Neuronal stem cell (in vitro differentiated cells): ENCODE results near the gene PRUNE2.

Experiments
- DNase-seq: peaks from one replicate; pipeline ENCODE4 v3.0.0-alpha.2; 2013; ENCODE audit warnings: low spot score
- H2AFZ ChIP-seq: one replicate; pipeline ENCODE4 v1.6.1; 2013; ENCODE audit warnings: mild to moderate bottlenecking, low read length, inconsistent platforms
- H2AK5ac ChIP-seq: 2 replicates; pipeline ENCODE4 v1.6.1; 2013; ENCODE audit warnings: low read depth, mild to moderate bottlenecking, inconsistent platforms, low read length, moderate library complexity, mixed read lengths
- H2BK120ac ChIP-seq: 2 replicates; pipeline ENCODE4 v1.6.1; 2013; ENCODE audit warnings: low read depth, mild to moderate bottlenecking, inconsistent platforms, low read length, moderate library complexity, mixed read lengths
- H2BK12ac ChIP-seq: one replicate; pipeline ENCODE4 v1.6.1; 2013; ENCODE audit warnings: low read length, inconsistent platforms
- H2BK15ac ChIP-seq: 2 replicates; pipeline ENCODE4 v1.6.1; 2013; ENCODE audit warnings: mild to moderate bottlenecking, low read length, inconsistent platforms, mixed read lengths
- H2BK5ac ChIP-seq: one replicate; pipeline ENCODE4 v1.6.1; 2013; ENCODE audit warnings: inconsistent platforms, mild to moderate bottlenecking, low read length, moderate library complexity
- H3K14ac ChIP-seq: one replicate; pipeline ENCODE4 v1.6.1; 2013; ENCODE audit warnings: low read length, inconsistent platforms
- H3K18ac ChIP-seq: 2 replicates; pipeline ENCODE4 v1.6.1; 2013; ENCODE audit warnings: low read length, inconsistent platforms
- H3K23ac ChIP-seq: 2 replicates; pipeline ENCODE4 v1.6.1; 2013; ENCODE audit warnings: low read depth, mild to moderate bottlenecking, mixed read lengths, low read length, inconsistent platforms; ENCODE audit not compliant: poor library complexity
- H3K27ac ChIP-seq: replicated peaks from 3 replicates; pipeline ENCODE4 v1.5.1; 2013; ENCODE audit warnings: low read length, inconsistent platforms
- H3K27me3 ChIP-seq, 3 experiments: 2 replicates each; pipeline ENCODE4 v1.6.1; 2013; ENCODE audit warnings: low read length in 3 of 3, mild to moderate bottlenecking in 2 of 3, inconsistent platforms in 1 of 3, low read depth in 1 of 3, mixed read lengths in 1 of 3, moderate library complexity in 1 of 3; ENCODE audit not compliant: control insufficient read depth in 3 of 3, insufficient read depth in 3 of 3
- H3K36me3 ChIP-seq, 2 donors: replicated peaks in 1 of 2; 2 replicates each; pipeline ENCODE4 v1.6.1; 2013; ENCODE audit warnings: low read length in 2 of 2; ENCODE audit not compliant: control insufficient read depth in 2 of 2, insufficient read depth in 2 of 2
- H3K4ac ChIP-seq: 2 replicates; pipeline ENCODE4 v1.6.1; 2013; ENCODE audit warnings: inconsistent platforms, mild to moderate bottlenecking, low read length, moderate library complexity
- H3K4me1 ChIP-seq, 2 donors: 1 replicate in 1 of 2; 2 replicates in 1 of 2; pipeline ENCODE4 v1.6.1; 2013; ENCODE audit warnings: low read length in 2 of 2, low read depth in 1 of 2; ENCODE audit not compliant: control insufficient read depth in 2 of 2, insufficient read depth in 1 of 2
- H3K4me2 ChIP-seq: one replicate; pipeline ENCODE4 v1.6.1; 2013; ENCODE audit warnings: mild to moderate bottlenecking, low read length, inconsistent platforms; ENCODE audit not compliant: insufficient read depth, poor library complexity, severe bottlenecking
- H3K4me3 ChIP-seq, 2 donors: 2 replicates each; pipeline ENCODE4 v1.5.1; 2013; ENCODE audit warnings: low read length in 2 of 2, mild to moderate bottlenecking in 2 of 2, inconsistent platforms in 1 of 2, moderate library complexity in 1 of 2
- H3K79me1 ChIP-seq: one replicate; pipeline ENCODE4 v1.6.1; 2013; ENCODE audit warnings: low read depth, mild to moderate bottlenecking, inconsistent platforms, low read length, moderate library complexity
- H3K9ac ChIP-seq: one replicate; pipeline ENCODE4 v1.6.1; 2013; ENCODE audit warnings: mild to moderate bottlenecking, low read depth, low read length, inconsistent platforms; ENCODE audit not compliant: poor library complexity
- H3K9me3 ChIP-seq, 2 donors: replicated peaks in 1 of 2; 2 replicates each; pipeline versions ENCODE3 to v1.6.1; 2013; ENCODE audit warnings: low read length in 2 of 2, mild to moderate bottlenecking in 2 of 2, inconsistent platforms in 1 of 2, low read depth in 1 of 2, mixed read lengths in 1 of 2, moderate library complexity in 1 of 2; ENCODE audit not compliant: control insufficient read depth in 2 of 2, insufficient read depth in 1 of 2
- H4K8ac ChIP-seq: one replicate; pipeline ENCODE4 v1.6.1; 2013; ENCODE audit warnings: low read depth, mild to moderate bottlenecking, inconsistent platforms, low read length, moderate library complexity
- H4K91ac ChIP-seq: one replicate; pipeline ENCODE4 v1.6.1; 2013; ENCODE audit warnings: low read length, low read depth, mild to moderate bottlenecking, inconsistent platforms; ENCODE audit not compliant: poor library complexity
- WGBS, 2 donors: extraction: QIAGEN DNeasy Blood & Tissue Kit; methylation state at CpG; one replicate each; pipeline ENCODE4 v1.1.7; 2013; ENCODE audit warnings: missing lambda C conversion rate in 2 of 2, mixed read lengths in 1 of 2; ENCODE audit not compliant: insufficient read length in 2 of 2, insufficient replicate concordance in 1 of 2; ENCODE audit errors: extremely low coverage in 2 of 2; 5-methylcytosine and 5-hydroxymethylcytosine counted together

Gene PRUNE2

GRCh38 chr9:76609285-76610010 lies 296.5 kb downstream of the PRUNE2 start:
- Histone ChIP-seq H3K4me3 (no peak overlapping the region), H4K91ac (no peak overlapping the region), H3K14ac (no peak overlapping the region), H3K23ac (no peak overlapping the region), H2AK5ac (no peak overlapping the region), H2BK15ac (no peak overlapping the region), H3K27me3 (no peaks in the 10 kb centered on the region), H4K8ac (no peak overlapping the region), H3K9me3 (no peaks in the 10 kb centered on the region), H3K4me2 (no peak overlapping the region), H3K9ac (no peak overlapping the region), H3K18ac (no peak overlapping the region), H2BK5ac (no peak overlapping the region), H2AFZ (no peak overlapping the region), H3K36me3 (no peaks in the 10 kb centered on the region), H2BK12ac (no peak overlapping the region), H3K4ac (no peak overlapping the region), H2BK120ac (no peak overlapping the region), H3K79me1 (no peaks in the 10 kb centered on the region), H3K27ac (no peak overlapping the region), H3K4me1 (peaks cover 0 to 12% of the 10 kb centered on the region in 2 donors)
- DNase-seq = no peak
- no CpG with 5 or more reads among the region's 6 CpGs for WGBS, 2 donors

- Histone ChIP-seq H3K4me1 (peaks cover 0 to 12% of the 10 kb centered on the region in 2 donors), H3K4me3 (no peak overlapping the region), H3K4me2 (no peak overlapping the region), H3K27me3 (no peaks in the 10 kb centered on the region), H4K8ac (no peak overlapping the region), H3K14ac (no peak overlapping the region), H3K79me1 (no peaks in the 10 kb centered on the region), H3K36me3 (no peaks in the 10 kb centered on the region), H3K23ac (no peak overlapping the region), H2BK15ac (no peak overlapping the region), H3K27ac (no peak overlapping the region), H2BK12ac (no peak overlapping the region), H3K9me3 (no peaks in the 10 kb centered on the region), H4K91ac (no peak overlapping the region), H3K18ac (no peak overlapping the region), H2BK120ac (no peak overlapping the region), H3K9ac (no peak overlapping the region), H2AFZ (no peak overlapping the region), H2AK5ac (no peak overlapping the region), H2BK5ac (no peak overlapping the region), H3K4ac (no peak overlapping the region)
- no peak for DNase-seq
- no CpG with 5 or more reads among the region's 4 CpGs for WGBS, 2 donors
Measured at GRCh38 chr9:76608575-76609273, 297.2 kb downstream of the PRUNE2 start.

DNA sequence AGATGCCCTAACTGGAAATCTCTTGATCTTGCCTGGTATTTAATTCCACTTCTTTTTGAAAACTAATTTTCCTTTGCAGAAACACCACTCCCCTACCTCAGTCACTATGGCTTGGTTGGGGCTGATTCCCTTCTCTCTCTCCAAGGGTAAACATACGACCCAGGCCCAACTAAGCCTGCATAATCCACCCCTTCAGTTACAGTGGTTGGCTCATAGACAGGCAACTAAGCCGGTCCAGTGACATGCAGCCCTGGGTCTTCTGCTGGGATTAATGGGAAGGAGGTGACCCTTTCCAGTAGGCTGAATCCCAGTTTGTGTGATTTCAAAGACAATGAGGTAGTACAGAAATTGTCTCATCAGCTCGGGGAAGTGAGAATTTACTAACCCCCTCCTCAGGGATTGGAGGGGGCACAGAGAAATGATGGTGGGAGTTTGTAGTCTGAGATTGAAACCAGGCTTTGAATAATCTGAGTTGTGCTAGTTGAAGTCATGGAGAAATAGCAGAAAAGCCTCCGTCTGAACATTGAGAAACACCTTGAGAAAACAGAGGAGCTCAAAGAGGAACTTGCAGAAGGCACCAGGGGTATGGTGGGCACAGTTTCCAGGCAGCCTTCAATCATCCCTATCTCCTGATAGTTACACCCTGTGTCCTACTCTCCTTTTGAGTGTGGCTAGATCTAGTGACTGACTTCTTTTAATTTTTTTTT lies 298.0 kb downstream of the PRUNE2 start:
- no peak for DNase-seq
- H4K91ac ChIP-seq = no peak overlapping the region
- no peak overlapping the region for H2BK120ac ChIP-seq
- H2AK5ac ChIP-seq = no peak overlapping the region
- H3K36me3 ChIP-seq = no peaks in the 10 kb centered on the region
- no peak overlapping the region for H4K8ac ChIP-seq
- no peaks in the 10 kb centered on the region for H3K9me3 ChIP-seq
- no peaks in the 10 kb centered on the region for H3K79me1 ChIP-seq
- H3K14ac ChIP-seq = no peak overlapping the region
- no peak overlapping the region for H2BK15ac ChIP-seq
- no peak overlapping the region for H3K4me3 ChIP-seq
- H3K27me3 ChIP-seq = no peaks in the 10 kb centered on the region
- WGBS, 2 donors = no CpG with 5 or more reads among the region's 4 CpGs
- H3K4ac ChIP-seq = no peak overlapping the region
- H3K9ac ChIP-seq = no peak overlapping the region
- no peak overlapping the region for H2AFZ ChIP-seq
- no peak overlapping the region for H3K23ac ChIP-seq
- no peak overlapping the region for H3K4me2 ChIP-seq
- H3K18ac ChIP-seq = no peak overlapping the region
- no peak overlapping the region for H2BK12ac ChIP-seq
- H3K4me1 ChIP-seq = peaks cover 0 to 12% of the 10 kb centered on the region in 2 donors
- no peak overlapping the region for H3K27ac ChIP-seq
- H2BK5ac ChIP-seq = no peak overlapping the region

GRCh38 chr9:76605321-76605900 lies 300.5 kb downstream of the PRUNE2 start:
- H3K4ac ChIP-seq = no peak overlapping the region
- no peak overlapping the region for H2AK5ac ChIP-seq
- H3K27ac ChIP-seq = no peak overlapping the region
- no peak overlapping the region for H3K4me3 ChIP-seq
- H3K36me3 ChIP-seq = no peaks in the 10 kb centered on the region
- WGBS, 2 donors = no CpG with 5 or more reads among the region's 5 CpGs
- H3K4me1 ChIP-seq = peaks cover 0 to under 1% of the 10 kb centered on the region in 2 donors
- no peaks in the 10 kb centered on the region for H3K79me1 ChIP-seq
- no peak overlapping the region for H3K14ac ChIP-seq
- no peak overlapping the region for H2AFZ ChIP-seq
- no peak for DNase-seq
- no peak overlapping the region for H2BK15ac ChIP-seq
- no peak overlapping the region for H4K8ac ChIP-seq
- H3K4me2 ChIP-seq = no peak overlapping the region
- no peak overlapping the region for H2BK120ac ChIP-seq
- H3K9me3 ChIP-seq = no peaks in the 10 kb centered on the region
- H3K9ac ChIP-seq = no peak overlapping the region
- H3K23ac ChIP-seq = no peak overlapping the region
- H2BK12ac ChIP-seq = no peak overlapping the region
- no peak overlapping the region for H4K91ac ChIP-seq
- H3K18ac ChIP-seq = no peak overlapping the region
- no peak overlapping the region for H2BK5ac ChIP-seq
- no peaks in the 10 kb centered on the region for H3K27me3 ChIP-seq
